Hepatocyte (in vitro differentiated cells): ENCODE data around the gene MYO5A. TPM values are rescaled to one million over a fixed set of nuclear protein-coding genes. Genes with fewer than 3 reads are reported as not detected.

Experiments
- DNase-seq: peaks from one replicate; pipeline ENCODE4 v3.0.0-alpha.2; 2016; ENCODE audit warnings: low spot score
- H2AFZ ChIP-seq: fragments of 200-600 bp; sonication (generic); 2 replicates; pipeline ENCODE4 v1.6.0; 2016; ENCODE audit warnings: antibody characterized with exemption, mild to moderate bottlenecking
- H3K27ac ChIP-seq: fragments of 200-600 bp; sonication (generic); 2 replicates; pipeline ENCODE4 v1.5.1; 2016; ENCODE audit warnings: mild to moderate bottlenecking
- H3K27me3 ChIP-seq: fragments of 200-600 bp; sonication (generic); 2 replicates; pipeline ENCODE4 v1.6.1; 2016
- H3K36me3 ChIP-seq: fragments of 200-600 bp; sonication (generic); replicated peaks from 2 replicates; pipeline ENCODE4 v1.5.1; 2016; ENCODE audit warnings: low read depth; ENCODE audit not compliant: insufficient read depth
- H3K4me1 ChIP-seq: fragments of 200-600 bp; sonication (generic); 2 replicates; pipeline ENCODE4 v1.5.1; 2016; ENCODE audit warnings: mild to moderate bottlenecking, moderate library complexity; ENCODE audit not compliant: insufficient read depth
- H3K4me2 ChIP-seq: fragments of 200-600 bp; sonication (generic); 2 replicates; pipeline ENCODE4 v1.6.0; 2016
- H3K4me3 ChIP-seq: fragments of 200-600 bp; sonication (generic); 2 replicates; pipeline ENCODE4 v1.5.1; 2016; ENCODE audit warnings: mild to moderate bottlenecking
- H3K79me2 ChIP-seq: fragments of 200-600 bp; sonication (generic); 2 replicates; pipeline ENCODE4 v1.6.0; 2017; ENCODE audit warnings: mild to moderate bottlenecking
- H3K9me2 ChIP-seq: fragments of 200-600 bp; sonication (generic); replicated peaks from 2 replicates; pipeline ENCODE4 v1.6.0; 2017; ENCODE audit warnings: mild to moderate bottlenecking; ENCODE audit not compliant: insufficient read depth
- H3K9me3 ChIP-seq: fragments of 200-600 bp; sonication (generic); 2 replicates; pipeline ENCODE4 v1.5.1; 2016; ENCODE audit warnings: low read depth, mild to moderate bottlenecking
- H4K20me1 ChIP-seq: fragments of 200-600 bp; sonication (generic); 2 replicates; pipeline ENCODE4 v1.6.0; 2016; ENCODE audit warnings: mild to moderate bottlenecking; ENCODE audit not compliant: insufficient read depth, poor library complexity, severe bottlenecking
- CTCF ChIP-seq: fragments of 200-600 bp; sonication (generic); IDR thresholded peaks from 2 replicates; pipeline ENCODE4 v1.5.1; 2016; ENCODE audit warnings: antibody characterized with exemption, mild to moderate bottlenecking; ENCODE audit not compliant: poor library complexity
- EZH2 ChIP-seq: fragments of 200-600 bp; sonication (generic); IDR thresholded peaks from 2 replicates; pipeline ENCODE4 v1.6.1; 2016; ENCODE audit warnings: antibody characterized with exemption, mild to moderate bottlenecking, borderline replicate concordance
- EZH2phosphoT487 ChIP-seq: fragments of 200-600 bp; sonication (generic); IDR thresholded peaks from one replicate; pipeline ENCODE4 v1.6.1; 2018; ENCODE audit warnings: antibody characterized with exemption, mild to moderate bottlenecking, low read depth, moderate library complexity; ENCODE audit not compliant: unreplicated experiment, severe bottlenecking
- WGBS: methylation state at CpG from one replicate; pipeline ENCODE4 v1.1.6; 2016; ENCODE audit warnings: low lambda C conversion rate; ENCODE audit errors: missing lambda C conversion rate; 5-methylcytosine and 5-hydroxymethylcytosine counted together
- polyA plus RNA-seq: library from polyadenylated mRNA; unstranded; fragments of >200 nt; fragmentation: Nextera tagmentation; extraction: Ambion mirVana; gene quantifications from 2 replicates; pipeline ENCODE4 v1.2.1, GENCODE V29; 2016
- total RNA-seq: library from RNA; depleted of rRNA; stranded (reverse); fragments of >200 nt; gene quantifications from 2 replicates; pipeline ENCODE4 v1.2.3, GENCODE V29; 2014

MYO5A gene
- total and polyA plus RNA-seq, 2 experiments from 2014 or later: 3.7 to 14.8 TPM

DNA sequence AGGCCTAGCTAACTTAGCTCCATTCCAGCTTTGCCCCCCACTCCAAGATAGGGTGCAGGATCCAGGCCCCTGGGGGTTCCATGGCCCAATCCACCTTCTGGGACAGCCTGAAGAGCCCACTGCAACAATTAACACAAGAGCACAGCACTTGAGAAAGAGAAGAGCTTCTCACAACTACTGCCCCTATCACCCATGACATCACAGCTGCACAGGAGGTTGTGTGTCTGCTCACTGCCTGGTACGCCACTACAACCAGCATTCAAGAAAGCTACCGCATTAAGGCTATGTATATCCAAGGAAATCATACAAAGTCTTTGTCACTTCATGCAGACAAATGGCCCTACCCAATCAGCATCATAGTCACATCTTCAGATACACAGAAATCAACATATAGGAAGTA is 62.0 kb downstream of the MYO5A start:
- 98% methylated on average over 2 of the region's 2 CpGs for WGBS
- H3K79me2 ChIP-seq: no peaks in the 10 kb centered on the region
- H3K27me3 ChIP-seq: no peaks in the 10 kb centered on the region
- no peak overlapping the region for H3K27ac ChIP-seq
- H3K9me2 ChIP-seq: no peaks in the 10 kb centered on the region
- no peak for TF ChIP-seq CTCF
- no peak for TF ChIP-seq EZH2
- H4K20me1 ChIP-seq: no peaks in the 10 kb centered on the region
- H3K4me1 ChIP-seq: no peaks in the 10 kb centered on the region
- no peak overlapping the region for H3K4me2 ChIP-seq
- no peaks in the 10 kb centered on the region for H3K9me3 ChIP-seq
- no peak for DNase-seq
- no peaks in the 10 kb centered on the region for H3K36me3 ChIP-seq
- H3K4me3 ChIP-seq: no peak overlapping the region
- H2AFZ ChIP-seq: no peak overlapping the region

GRCh38 chr15:52466134-52466701 is 62.5 kb downstream of the MYO5A start:
- Histone ChIP-seq H3K9me2 (no peaks in the 10 kb centered on the region), H3K36me3 (no peaks in the 10 kb centered on the region), H3K27ac (no peak overlapping the region), H3K9me3 (no peaks in the 10 kb centered on the region), H3K79me2 (no peaks in the 10 kb centered on the region), H3K4me2 (no peak overlapping the region), H3K4me3 (no peak overlapping the region), H3K27me3 (no peaks in the 10 kb centered on the region), H2AFZ (no peak overlapping the region), H4K20me1 (no peaks in the 10 kb centered on the region), H3K4me1 (no peaks in the 10 kb centered on the region)
- TF ChIP-seq CTCF: no peak
- no peak for TF ChIP-seq EZH2
- no peak for TF ChIP-seq EZH2phosphoT487
- WGBS: 93% methylated on average over 2 of the region's 2 CpGs
- no peak for DNase-seq

DNA sequence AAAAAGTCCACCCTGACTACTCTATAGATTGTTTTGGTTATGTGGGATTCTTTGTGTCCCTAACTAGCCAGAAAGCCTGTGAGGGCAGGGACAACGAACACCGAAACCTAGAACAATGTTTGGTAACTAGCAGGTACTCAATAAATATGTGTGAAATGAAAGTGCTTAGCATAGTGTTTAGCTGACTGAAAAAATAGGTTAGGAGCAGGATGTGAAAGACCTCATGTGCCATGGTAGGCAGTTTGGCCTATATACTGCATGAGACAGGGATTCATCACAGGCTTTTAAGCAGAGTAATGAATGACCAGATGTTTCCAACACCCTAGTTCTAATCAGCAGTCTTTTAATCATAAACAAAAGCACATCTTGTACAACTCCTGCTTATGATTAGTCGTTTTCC is 64.2 kb downstream of the MYO5A start:
- Histone ChIP-seq H3K4me2 (no peak overlapping the region), H3K27me3 (no peaks in the 10 kb centered on the region), H3K9me3 (no peaks in the 10 kb centered on the region), H2AFZ (no peak overlapping the region), H3K36me3 (no peaks in the 10 kb centered on the region), H3K27ac (no peak overlapping the region), H3K4me3 (no peak overlapping the region), H3K9me2 (no peaks in the 10 kb centered on the region), H4K20me1 (no peaks in the 10 kb centered on the region), H3K79me2 (no peaks in the 10 kb centered on the region), H3K4me1 (no peaks in the 10 kb centered on the region)
- no peak for DNase-seq
- 85% methylated on average over 3 of the region's 3 CpGs for WGBS
- TF ChIP-seq EZH2 (no peak), CTCF (no peak)

DNA sequence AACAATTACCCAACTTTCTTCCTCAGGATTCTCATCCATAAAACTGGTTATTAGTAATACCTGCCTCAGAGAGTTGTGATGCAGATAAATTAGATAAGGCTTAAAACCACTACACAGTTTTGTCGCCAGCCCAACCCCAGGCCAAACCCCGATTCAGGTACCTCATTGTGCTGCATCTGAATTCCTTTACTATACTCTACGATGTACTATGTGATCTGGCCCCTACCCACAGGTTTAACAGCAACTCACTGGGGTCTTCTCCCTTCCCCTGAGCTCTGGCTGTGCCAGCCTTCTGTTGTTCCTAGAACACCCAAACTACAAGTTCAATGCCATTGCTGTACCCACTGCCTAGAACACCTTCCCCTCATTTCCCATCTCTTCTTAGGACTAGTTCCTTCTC is 64.6 kb downstream of the MYO5A start:
- H3K4me2 ChIP-seq: no peak overlapping the region
- H2AFZ ChIP-seq: no peak overlapping the region
- H3K27me3 ChIP-seq: no peaks in the 10 kb centered on the region
- H3K4me3 ChIP-seq: no peak overlapping the region
- H3K9me3 ChIP-seq: no peaks in the 10 kb centered on the region
- no peaks in the 10 kb centered on the region for H3K4me1 ChIP-seq
- no peaks in the 10 kb centered on the region for H3K9me2 ChIP-seq
- 98% methylated on average over 3 of the region's 3 CpGs for WGBS
- H4K20me1 ChIP-seq: no peaks in the 10 kb centered on the region
- H3K36me3 ChIP-seq: no peaks in the 10 kb centered on the region
- TF ChIP-seq CTCF: no peak
- no peak for TF ChIP-seq EZH2phosphoT487
- no peak for TF ChIP-seq EZH2
- no peak for DNase-seq
- H3K79me2 ChIP-seq: no peaks in the 10 kb centered on the region
- no peak overlapping the region for H3K27ac ChIP-seq
